NCI-H774 (cell line): ENCODE data around the gene F2RL3.
"Not testable (repeated sequence)": the region's sequence is repeated elsewhere in the genome, so short reads cannot be mapped to it uniquely, and the experiment has no call there.

Experiments used
- DNase-seq: peaks from one replicate; lab custom pipeline; 2025; lab: John Stamatoyannopoulos, UW

Gene F2RL3

DNA sequence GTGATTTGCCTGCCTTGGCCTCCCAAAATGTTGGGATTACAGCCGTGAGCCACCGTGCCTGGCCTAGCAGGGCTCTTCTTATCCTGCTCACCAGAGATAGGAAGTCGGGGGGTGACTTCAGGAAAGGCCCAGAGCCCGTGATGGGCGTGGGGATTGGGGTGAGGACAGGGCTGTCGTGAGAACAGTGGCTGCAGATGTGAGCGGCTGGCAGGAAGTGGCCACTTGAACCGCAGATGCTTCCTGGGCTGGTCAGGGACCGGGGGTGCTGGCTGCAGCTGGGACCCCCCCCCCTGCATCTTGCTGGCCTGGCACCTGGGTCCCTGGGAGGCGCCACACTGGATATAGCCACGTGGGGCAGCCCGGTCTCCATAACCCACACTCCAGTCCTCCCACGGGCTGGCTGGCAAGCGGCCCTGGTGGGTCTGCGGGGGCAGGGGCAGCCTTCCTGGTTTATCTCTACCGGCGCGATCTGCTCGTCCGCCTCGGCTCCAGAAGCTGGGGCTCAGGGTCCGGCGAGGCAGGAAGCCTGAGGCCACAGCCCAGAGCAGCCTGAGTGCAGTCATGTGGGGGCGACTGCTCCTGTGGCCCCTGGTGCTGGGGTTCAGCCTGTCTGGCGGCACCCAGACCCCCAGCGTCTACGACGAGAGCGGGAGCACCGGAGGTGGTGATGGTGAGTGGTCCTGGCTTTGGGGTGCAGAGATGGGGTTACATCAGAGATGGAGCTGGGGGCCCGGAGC lies at the start of gene F2RL3:
F2RL3 (plus strand) TSS at position 371 of the 737 bp plus-strand sequence; CDS start at position 562, 191 bp downstream.
- no peak for DNase-seq

DNA sequence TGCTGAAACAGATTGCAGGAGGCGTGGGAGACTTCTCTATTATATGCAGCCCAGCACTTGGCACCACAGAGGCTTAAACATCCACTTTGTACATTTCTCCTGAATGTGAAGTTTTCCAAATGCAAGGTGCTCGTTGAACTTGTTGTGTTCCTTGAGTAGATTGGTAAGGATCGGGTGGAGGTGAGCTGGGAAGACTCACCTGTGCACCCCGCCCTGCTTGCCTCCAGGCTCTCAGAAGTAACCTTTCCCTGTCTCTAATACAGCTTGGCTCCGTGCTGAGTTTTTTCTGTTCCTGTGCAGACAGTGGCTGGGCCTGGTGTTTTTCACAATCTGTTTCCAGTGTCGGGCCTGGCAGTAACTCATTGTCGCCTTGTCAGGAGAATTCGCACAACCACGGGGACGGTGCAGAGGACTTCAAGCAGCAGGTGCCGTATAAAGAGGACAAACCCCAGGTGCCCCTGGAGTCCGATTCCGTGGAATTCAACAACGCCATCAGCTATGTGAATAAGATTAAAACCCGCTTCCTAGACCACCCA lies 47.3 kb upstream of the F2RL3 start:
- no peak for DNase-seq

DNA sequence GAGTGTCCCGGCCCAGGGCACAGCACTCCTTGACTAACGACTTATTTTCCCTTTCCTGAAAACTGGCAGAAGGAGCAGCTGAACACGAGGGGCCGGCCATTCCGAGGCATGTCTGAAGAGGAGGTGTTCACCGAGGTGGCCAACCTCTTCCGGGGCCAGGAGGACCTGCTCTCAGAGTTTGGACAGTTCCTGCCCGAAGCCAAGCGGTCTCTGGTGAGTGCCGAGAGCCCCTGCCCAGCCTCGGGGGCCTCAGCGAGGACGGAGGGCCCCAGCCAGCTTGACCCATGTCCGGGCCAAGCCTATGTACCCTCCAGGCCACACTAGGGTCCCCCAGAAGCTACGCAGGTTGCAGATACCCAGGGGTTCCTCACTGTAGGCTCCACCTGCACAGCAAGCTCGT lies 41.9 kb upstream of the F2RL3 start:
- DNase-seq: no peak

DNA sequence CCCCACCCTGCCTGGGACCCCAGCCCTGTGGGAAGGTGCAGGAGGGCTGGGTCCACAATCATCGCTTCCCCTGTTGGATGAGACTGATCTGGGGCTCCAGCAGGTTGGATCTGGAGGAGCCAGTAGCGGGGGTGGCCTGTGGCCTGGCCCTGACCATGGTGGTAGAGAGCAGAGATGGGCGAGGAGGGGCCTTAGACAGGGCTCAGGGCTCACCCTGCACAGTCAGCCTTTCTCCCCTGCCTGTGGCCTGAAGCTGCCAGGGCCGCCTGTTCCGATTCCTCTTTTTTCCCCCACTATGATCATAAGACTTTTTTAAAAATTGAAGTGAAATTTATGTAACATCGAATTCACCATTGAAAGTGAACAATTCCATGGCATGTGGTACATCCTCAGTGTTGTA lies 41.4 kb upstream of the F2RL3 start:
- DNase-seq: no peak

DNA sequence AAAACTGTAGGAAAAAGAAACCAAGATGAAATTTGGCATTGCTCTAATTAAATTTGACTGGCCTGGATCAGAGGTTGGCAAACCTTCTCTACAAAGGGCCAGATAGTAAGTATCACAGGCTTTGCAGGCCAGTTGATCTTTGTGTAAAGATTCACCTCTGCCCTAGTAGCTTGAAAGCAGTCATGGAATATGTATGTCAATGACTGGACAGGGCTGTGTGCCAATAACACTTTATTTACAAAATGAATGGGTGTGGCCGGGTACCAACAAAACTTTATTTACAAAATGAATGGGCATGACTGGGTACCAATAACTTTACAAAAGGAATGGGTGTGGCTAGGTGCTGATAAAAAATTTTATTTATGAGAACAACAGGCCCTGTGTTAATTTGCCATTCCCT lies 39.6 kb upstream of the F2RL3 start:
- no peak for DNase-seq

DNA sequence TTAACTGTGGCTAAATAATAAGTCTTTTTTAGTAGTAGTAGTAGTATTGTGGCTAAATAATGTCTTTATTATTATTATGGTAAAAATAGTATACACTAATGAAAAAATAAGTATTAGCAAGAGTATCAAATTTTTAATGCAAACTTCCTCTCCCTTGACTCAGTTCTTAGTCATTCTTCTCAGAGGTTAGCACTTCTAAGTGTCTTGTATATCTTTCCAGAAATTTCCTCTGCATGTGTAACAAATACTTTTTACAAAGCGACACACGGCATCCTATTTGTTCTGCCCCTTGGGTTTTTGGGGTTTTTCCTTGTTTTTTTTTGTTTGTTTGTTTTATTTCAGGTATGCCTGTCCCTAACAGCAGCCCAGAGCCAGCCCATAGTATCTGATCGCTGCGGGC lies 38.7 kb upstream of the F2RL3 start:
- no peak for DNase-seq

DNA sequence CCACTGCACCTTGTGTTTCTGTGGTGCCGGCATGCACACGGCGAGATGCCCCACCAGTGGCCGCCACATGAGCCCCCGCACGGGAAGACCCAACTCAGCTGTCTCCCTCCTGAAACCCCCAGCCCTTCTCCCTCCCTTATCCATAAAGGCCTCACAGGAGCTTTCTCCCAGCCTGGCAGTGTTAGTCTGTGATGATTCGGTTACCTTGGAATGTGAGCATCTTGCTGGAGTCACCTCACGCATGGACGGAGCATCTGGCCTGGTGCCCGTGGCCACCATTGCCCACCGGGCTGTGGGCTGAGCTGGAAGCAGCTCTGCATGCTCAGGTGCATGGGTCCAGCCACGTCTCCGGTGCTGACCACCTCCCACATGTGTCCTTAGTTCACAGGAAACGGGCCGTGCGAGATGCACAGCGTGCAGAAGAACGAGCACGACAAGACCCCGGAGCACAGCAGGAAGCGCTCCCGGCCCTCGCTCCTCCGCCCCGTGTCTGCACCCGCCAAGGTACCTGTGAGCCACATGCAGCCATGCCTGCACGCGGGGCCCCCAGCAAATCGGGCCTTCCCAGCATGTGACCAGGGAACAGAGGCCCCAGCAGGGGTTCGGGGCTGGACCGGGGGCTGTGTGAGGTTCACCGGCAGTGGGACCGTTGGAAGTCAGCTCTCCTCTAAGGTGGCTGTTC lies 37.6 kb upstream of the F2RL3 start:
- no peak for DNase-seq

DNA sequence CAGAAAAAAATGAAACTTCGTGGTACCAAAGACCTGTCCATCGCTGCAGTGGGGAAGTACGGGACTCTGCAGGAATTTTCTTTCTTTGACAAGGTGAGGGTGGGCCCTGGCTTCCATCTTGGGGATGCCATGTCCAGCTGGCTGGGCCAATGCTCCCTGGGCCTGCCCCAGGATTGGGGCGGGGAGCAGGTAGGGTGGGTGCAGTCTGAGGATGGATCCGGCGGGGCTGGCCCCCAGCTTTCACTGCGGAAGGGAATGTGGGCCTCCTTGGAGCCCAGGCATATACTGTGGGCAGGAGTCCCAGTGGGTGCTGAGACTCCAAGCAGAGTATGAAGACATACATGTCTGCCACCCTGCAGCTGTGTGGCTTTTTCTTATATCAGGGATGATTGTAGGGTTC lies 35.7 kb upstream of the F2RL3 start:
- DNase-seq: no peak

DNA sequence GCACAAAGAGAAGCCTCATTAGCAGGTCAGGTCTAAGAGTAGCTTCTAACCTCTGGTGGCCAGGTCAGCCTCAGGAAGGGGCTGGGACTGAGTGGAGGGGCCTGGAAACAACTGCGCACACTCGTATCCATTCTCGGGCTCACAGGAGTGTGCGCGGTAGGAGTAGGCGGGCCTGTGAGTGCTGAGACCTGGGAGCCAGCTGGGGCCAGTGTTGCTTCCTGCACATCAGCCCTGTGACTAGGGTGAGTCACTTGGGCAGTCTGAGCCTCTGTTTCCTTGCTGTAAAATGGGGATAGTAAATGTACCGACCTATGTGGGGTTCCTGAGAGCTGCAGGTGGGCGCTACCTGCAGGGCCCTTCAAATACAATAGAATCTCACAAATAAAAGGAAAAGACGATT lies 32.7 kb upstream of the F2RL3 start:
- DNase-seq: no peak

DNA sequence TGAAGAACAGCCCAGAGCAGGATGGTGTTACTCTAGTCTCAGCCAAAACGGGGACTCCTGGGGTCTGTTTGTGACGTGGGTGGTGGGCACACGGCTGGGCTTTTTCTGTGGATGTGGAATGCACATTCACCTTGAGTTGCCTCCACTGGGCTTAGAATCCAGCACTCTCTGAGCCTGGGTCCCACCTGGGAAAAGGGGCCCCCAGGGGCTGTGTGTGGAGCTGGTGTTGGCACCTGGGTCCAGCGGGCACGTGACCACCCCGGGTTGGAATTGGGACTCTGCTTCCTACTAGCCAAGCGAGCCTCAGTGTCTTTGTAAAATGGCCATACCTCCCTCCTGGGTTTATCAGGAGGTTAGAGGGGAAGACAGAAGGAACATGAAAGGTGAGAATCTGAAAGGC lies 29.2 kb upstream of the F2RL3 start:
- no peak for DNase-seq

DNA sequence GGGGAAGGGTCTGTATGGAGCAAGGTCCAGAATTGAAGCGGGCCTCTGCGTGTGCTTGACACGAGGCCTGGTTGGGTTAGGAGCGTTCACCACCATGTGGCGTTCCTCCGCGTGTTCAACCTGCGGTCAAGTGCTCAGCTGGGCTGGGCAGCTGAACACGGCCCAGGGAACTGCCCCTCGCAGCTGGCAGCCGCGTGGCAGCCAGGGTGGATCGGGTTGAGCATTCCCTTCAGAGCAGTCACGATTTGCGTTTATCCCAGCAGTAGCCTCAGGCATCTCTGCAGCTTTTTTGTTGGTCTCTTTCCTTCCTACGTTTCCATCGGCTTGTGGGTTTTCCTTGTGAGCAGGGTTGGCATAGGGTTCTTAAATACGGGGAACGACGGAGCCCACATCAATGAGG lies 28.7 kb upstream of the F2RL3 start:
- no peak for DNase-seq

DNA sequence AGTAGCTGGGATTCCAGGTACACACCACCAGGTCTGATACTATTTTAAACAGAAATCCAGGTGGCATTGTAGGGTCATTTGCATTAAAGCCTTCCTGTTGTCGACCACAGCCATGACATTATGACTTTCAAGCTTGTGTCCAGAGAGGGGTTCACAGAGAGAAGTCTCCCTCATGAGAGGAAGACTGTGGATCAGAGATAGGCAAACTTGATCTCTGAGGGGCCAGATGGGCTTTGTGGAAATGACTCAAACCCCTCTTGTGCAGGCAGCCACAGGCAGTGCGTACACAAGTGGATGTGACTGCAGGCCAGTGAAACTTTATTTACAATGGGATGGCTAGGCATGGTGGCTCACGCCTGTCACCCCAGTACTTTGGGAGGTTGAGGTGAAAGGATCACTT lies 27.8 kb upstream of the F2RL3 start:
- no peak for DNase-seq

DNA sequence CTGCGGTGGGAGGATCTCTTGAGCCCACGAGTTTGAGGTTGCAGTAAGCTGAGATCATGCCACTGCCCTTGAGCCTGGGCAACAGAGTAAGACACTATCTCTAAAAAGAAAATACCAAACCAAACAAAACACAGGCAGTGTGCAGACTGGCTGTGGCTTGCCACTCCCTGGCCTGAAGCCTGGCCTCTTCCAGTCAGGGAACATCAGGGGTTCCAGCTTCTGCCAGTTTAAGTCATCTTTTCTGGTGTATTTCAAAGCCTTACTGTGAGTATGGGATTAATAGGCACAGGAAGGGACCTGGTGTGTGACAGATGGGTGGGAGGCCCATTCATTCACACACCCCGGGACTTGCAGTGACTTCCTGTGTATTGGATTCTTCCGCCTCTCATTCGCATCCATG lies 27.0 kb upstream of the F2RL3 start:
- no peak for DNase-seq

DNA sequence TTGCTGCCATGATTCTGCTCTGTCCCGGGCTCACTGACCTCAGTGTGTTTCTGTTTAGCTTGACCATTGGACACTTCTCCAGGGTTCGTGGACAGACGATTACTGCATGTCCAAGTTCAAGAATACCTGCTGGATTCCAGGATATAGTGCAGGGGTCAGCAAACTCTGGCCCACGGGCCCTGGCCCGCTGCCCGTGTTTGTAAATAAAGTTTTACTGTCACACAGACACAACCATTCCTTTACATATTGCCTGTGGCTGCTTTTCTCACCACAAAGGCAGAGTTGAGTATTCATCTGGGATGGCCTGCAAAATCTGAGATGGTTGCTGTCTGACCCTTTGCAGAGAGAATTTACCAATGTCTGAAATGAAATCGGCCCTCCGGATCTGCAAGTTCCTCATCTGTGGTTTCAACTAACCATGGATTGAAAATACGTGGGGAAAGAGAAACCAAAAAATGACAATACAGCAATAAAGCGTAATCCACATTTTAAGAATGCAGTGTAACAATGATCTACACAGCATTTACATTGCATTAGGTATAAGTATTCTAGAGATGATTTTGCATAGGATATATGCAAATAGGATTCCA lies 25.9 kb upstream of the F2RL3 start:
- DNase-seq: no peak

DNA sequence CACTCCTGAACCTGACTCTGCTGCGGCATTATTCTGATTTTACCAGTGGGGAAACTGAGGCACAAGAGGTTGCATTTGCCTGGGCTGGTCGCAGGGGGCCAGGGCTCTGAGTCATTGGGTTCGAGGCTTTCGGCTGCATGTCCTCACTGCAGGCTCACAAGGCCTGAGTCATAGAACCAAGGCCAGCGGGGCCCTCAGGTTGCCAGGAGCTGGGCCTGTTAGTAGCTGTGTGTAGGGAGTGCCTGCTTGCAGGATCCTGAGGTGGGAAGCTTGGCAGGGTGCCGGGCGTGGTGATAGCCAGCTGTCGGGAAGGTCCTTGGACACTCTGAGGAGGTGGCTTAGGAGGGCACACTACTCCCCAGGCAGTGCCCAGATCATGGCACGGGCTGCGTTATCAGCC lies 21.6 kb upstream of the F2RL3 start:
- DNase-seq: no peak

DNA sequence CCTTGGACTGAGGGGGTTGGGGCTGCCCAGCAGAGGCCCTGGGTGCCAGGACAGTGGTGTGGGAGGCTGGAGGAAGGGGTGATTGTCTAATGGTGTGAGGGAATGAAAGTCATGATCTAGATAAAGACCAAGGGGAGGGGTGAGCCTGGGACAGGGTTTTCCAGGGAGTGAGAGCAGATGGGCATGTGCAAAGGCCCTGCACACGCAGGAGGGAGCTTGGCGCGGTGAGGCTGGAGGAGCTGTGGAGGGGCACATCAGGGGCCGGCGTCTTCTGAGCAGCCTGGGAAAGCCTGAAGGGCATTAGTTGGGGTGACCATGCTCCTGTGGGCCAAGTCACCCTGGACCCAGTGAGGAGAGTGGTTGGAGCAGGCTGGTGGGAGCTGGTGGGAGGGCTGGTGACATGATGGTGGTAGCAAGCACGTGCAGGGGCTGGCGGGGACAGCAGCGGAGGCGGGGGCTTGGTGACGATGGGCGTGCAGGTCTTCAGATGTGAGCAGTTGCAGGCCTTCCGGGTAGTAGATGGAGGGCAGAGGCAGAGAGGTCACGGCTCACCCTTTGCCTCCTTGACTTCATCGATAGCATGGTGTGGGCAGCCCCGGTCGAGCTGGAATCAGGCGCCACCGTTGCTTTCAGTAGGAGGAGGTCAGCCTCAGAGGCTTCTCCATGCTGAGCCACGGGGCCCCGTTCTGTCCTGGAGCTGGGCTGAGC lies 20.2 kb upstream of the F2RL3 start:
- DNase-seq: no peak

DNA sequence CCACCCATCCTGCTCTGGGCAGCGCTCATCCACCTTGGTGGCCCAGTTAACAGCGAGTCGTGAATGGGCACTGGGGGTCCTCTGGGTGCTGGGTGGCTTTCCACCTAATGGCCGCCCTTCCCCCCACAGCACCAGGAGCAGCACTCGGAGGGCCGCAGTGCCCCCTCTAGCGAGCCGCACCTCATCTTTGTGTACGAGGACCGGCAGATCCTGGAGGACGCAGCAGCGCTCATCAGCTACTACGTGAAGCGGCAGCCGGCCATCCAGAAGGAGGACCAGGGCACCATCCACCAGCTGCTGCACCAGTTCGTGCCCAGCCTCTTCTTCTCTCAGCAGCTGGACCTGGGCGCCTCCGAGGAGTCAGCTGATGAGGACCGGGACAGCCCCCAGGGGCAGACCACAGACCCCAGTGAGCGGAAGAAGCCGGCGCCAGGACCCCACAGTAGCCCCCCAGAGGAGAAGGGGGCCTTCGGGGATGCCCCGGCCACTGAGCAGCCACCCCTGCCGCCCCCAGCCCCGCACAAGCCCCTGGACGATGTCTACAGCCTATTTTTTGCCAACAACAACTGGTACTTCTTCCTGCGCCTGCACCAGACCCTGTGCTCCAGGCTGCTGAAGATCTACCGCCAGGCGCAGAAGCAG lies 19.3 kb upstream of the F2RL3 start:
- DNase-seq: no peak

DNA sequence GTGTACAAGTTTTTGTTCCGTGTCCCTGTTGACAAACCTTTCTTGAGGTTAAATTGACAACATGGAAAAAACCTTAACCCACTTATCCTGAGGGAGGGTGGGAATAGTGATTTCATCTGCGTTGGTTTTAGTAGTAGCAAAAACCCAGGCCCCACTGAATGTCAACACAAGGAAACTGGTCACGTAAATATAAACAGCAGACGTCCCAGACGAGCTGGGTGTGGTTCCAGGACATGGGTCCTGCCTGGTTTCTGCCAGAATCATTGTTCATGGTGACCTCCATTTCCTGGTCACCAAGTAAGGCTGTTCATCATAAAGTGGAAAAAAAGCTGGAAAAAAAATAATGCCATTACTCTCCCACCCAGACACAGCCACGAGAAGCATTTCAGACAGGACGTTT lies 16.9 kb upstream of the F2RL3 start:
- no peak for DNase-seq

DNA sequence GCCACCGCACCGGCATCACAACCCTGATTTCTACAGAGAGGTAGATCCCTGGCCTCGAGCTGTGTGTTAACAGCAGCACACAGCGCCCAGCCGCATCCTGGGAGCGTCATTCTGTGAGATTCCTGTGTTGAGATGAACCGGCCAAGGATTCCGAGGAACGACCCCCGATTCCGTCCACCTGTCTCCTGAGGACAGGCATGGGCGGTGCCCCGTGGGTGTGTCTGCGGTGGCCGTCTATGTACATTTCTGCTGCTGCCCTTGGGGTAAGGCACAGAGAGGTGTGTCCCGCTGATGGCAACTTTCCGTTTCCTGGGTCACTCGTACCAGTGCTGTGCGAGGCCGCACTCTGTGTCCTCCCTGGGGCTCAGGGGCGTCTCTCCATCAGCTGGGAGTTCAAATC lies 16.1 kb upstream of the F2RL3 start:
- no peak for DNase-seq

DNA sequence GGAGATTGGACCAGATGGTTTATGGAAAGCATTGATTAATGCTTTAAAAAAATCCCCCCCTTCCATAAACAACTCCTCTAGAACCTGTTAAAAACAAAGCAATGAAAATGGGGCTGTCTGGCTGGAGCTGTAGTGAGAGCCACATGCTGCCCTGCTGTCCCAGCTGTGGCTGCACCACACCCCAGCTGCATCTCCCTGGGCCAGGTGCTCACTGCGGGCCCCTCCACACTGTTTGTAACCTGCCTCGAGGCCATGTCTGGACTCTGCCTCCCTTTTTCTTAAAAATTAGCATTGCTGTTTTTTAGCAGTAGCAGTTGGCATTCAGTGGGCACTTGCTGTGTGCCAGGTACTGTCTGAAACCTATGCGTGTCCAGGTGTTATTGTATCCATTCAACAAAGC lies 15.2 kb upstream of the F2RL3 start:
- no peak for DNase-seq

DNA sequence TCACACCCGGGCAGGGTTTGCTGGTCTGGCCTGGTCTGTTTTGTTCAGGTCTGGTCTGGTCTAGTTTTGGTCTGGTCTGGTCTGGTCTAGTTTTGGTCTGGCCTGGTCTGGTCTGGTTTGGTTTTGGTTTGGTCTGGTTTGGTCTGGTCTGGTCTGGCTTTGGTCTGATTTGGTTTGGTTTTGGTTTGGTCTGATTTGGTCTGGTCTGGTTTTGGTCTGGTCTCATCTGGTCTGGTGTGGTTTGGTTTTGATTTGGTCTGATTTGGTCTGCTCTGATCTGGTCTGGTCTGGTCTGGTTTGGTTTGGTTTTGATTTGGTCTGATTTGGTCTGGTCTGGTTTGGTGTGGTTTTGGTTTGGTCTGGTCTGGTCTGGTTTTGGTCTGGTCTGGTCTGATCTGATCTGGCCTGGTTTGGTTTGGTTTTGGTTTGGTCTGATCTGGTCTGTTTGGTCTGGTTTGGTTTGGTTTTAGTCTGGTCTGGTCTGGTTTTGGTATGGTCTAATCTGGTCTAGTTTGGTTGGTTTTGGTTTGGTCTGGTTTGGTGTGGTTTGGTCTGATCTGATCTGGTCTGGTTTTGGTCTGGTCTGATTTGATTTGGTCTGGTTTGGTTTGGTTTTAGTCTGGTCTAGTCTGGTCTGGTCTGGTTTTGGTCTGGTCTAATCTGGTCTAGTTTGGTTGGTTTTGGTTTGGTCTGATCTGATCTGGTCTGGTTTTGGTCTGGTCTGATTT lies 14.4 kb upstream of the F2RL3 start:
- DNase-seq: no peak

DNA sequence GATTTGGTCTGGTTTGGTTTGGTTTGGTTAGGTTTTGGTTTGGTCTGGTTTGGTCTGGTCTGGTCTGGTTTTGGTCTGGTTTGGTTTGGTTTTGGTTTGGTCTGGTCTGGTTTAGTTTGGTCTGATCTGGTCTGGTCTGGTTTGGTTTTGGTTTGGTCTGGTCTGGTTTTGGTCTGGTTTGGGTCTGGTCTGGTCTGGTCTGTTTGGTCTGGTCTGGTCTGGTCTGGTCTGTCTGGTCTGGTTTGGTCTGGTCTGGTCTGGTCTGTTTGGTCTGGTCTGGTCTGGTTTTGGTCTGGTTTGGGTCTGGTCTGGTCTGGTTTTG lies 13.9 kb upstream of the F2RL3 start:
- DNase-seq: not testable (repeated sequence)
